Tibial nerve (tissue), 4 donors: ENCODE data around the gene GAL3ST2. TPM values are rescaled to one million over a fixed set of nuclear protein-coding genes. Genes with fewer than 3 reads are reported as not detected.

ENCODE experiments used
- DNase-seq, 2 donors: peaks; one replicate each; pipeline ENCODE4 v3.0.0-alpha.2; 2019; ENCODE audit warnings: low spot score in 2 of 2
- H3K27ac ChIP-seq, 4 donors: fragments of 200-600 bp; sonication (generic) in 3 of 4; one replicate each; pipeline ENCODE4 v1.5.1; 2017 to 2019; ENCODE audit warnings: mild to moderate bottlenecking in 1 of 4
- H3K27me3 ChIP-seq, 2 donors: fragments of 200-600 bp; sonication (generic) in 1 of 2; one replicate each; pipeline versions ENCODE4 v1.5.1 to v1.6.0; 2017 to 2019
- H3K36me3 ChIP-seq, 3 donors: fragments of 200-600 bp; sonication (generic); one replicate each; pipeline ENCODE4 v1.5.1; 2018 to 2019
- H3K4me1 ChIP-seq, 4 donors: fragments of 200-600 bp; sonication (generic) in 3 of 4; one replicate each; pipeline ENCODE4 v1.5.1; 2017 to 2019
- H3K4me3 ChIP-seq, 4 donors: fragments of 200-600 bp; sonication (generic) in 3 of 4; one replicate each; pipeline ENCODE4 v1.5.1; 2017 to 2019; ENCODE audit warnings: mild to moderate bottlenecking in 1 of 4, moderate library complexity in 1 of 4
- H3K9me3 ChIP-seq, 4 donors: fragments of 200-600 bp; sonication (generic) in 3 of 4; one replicate each; pipeline ENCODE4 v1.5.1; 2017 to 2019
- CTCF ChIP-seq, 5 experiments: fragments of 200-600 bp in 3 of 5; fragments of 450-650 bp in 2 of 5; sonication (generic) in 3 of 5; IDR thresholded peaks; one replicate each; pipeline ENCODE4 v1.5.1; 2016 to 2019; ENCODE audit warnings: antibody characterized with exemption in 5 of 5, mild to moderate bottlenecking in 3 of 5, moderate library complexity in 2 of 5
- EP300 ChIP-seq, 2 donors: sonication (generic); formaldehyde crosslinking; IDR thresholded peaks; one replicate each; pipeline ENCODE4 v1.6.1; 2017; ENCODE audit warnings: antibody characterized with exemption in 2 of 2, mild to moderate bottlenecking in 1 of 2
- POLR2A ChIP-seq, 2 donors: fragments of 450-650 bp; IDR thresholded peaks; one replicate each; pipeline ENCODE4 v1.6.1; 2017; ENCODE audit warnings: antibody characterized with exemption in 2 of 2, mild to moderate bottlenecking in 2 of 2, moderate library complexity in 2 of 2
- WGBS, 2 donors: methylation state at CpG; one replicate each; pipeline ENCODE4 v1.1.5; 2018; 5-methylcytosine and 5-hydroxymethylcytosine counted together
- total RNA-seq, 4 donors: library from RNA; depleted of rRNA; stranded (reverse); fragments of >200 nt; gene quantifications; one replicate each; pipeline ENCODE4 v1.1.0, GENCODE V29; 2016

GAL3ST2 gene
- total RNA-seq, 4 donors from 2014 or later: 0.21 to 3.9 (median 0.30) TPM; not detected in 1

- no peak for DNase-seq
- no peaks in the 10 kb centered on the region for H3K27me3 ChIP-seq
- H3K4me3 ChIP-seq: no peak overlapping the region
- H3K9me3 ChIP-seq: peaks cover 0 to 9% (median 2%) of the 10 kb centered on the region in 4 donors
- peaks cover 0 to 86% (median 3%) of the 10 kb centered on the region in 3 donors for H3K36me3 ChIP-seq
- WGBS, 2 donors: 94 to 96% methylated on average over 13 of the region's 13 CpGs
- no peak overlapping the region for H3K27ac ChIP-seq
- TF ChIP-seq POLR2A (IDR thresholded peaks at IDR 0.05) (no peak), CTCF (IDR thresholded peaks at IDR 0.05) (no peak), EP300 (IDR thresholded peaks at IDR 0.05) (no peak)
- peaks cover 0 to 9% (median 0%) of the 10 kb centered on the region in 4 donors for H3K4me1 ChIP-seq
Measured at GRCh38 chr2:241745276-241745675, 31.3 kb upstream of the GAL3ST2 start.

DNA sequence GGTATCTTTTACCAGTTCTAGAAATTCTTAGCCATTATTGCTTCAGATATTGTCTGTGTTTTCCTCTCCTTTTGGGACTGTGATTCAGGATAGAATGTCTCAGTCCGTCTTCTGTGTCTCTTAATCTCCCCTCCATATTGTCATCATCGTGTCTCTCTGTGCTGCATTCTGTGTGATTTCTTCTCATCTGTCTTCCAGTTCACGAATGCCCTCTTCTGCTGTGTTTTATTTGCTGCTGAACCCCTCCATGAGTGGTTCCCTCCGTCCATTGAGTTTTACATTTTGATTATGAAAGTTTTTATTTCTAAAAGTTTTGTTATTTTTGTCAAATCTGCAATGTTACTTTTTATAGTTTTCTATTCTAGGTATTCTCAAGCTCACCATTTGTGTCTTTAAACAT is 30.5 kb upstream of the GAL3ST2 start:
- no peak for TF ChIP-seq CTCF (IDR thresholded peaks at IDR 0.05)
- no peak for TF ChIP-seq EP300 (IDR thresholded peaks at IDR 0.05)
- no peak for TF ChIP-seq POLR2A (IDR thresholded peaks at IDR 0.05)
- Histone ChIP-seq H3K4me1 (peaks cover 0 to 12% (median 0%) of the 10 kb centered on the region in 4 donors), H3K9me3 (peaks cover 0 to 9% (median 2%) of the 10 kb centered on the region in 4 donors), H3K27me3 (no peaks in the 10 kb centered on the region), H3K27ac (no peak overlapping the region), H3K4me3 (no peak overlapping the region), H3K36me3 (peaks cover 0 to 89% (median 3%) of the 10 kb centered on the region in 3 donors)
- WGBS, 2 donors: 95 to 96% methylated on average over 4 of the region's 4 CpGs
- no peak for DNase-seq

- peaks cover 0 to 9% (median 2%) of the 10 kb centered on the region in 4 donors for H3K9me3 ChIP-seq
- peaks cover 0 to 98% (median 3%) of the 10 kb centered on the region in 3 donors for H3K36me3 ChIP-seq
- no peak overlapping the region for H3K4me3 ChIP-seq
- no peaks in the 10 kb centered on the region for H3K27me3 ChIP-seq
- peaks cover 0 to 12% (median 0%) of the 10 kb centered on the region in 4 donors for H3K4me1 ChIP-seq
- DNase-seq: no peak
- TF ChIP-seq POLR2A (IDR thresholded peaks at IDR 0.05) (no peak), EP300 (IDR thresholded peaks at IDR 0.05) (no peak), CTCF (IDR thresholded peaks at IDR 0.05) (no peak)
- 86 to 87% methylated on average over 29 to 32 of the region's 32 CpGs for WGBS, 2 donors
- H3K27ac ChIP-seq: no peak overlapping the region
Measured at GRCh38 chr2:241748468-241749256, 28.0 kb upstream of the GAL3ST2 start.

DNA sequence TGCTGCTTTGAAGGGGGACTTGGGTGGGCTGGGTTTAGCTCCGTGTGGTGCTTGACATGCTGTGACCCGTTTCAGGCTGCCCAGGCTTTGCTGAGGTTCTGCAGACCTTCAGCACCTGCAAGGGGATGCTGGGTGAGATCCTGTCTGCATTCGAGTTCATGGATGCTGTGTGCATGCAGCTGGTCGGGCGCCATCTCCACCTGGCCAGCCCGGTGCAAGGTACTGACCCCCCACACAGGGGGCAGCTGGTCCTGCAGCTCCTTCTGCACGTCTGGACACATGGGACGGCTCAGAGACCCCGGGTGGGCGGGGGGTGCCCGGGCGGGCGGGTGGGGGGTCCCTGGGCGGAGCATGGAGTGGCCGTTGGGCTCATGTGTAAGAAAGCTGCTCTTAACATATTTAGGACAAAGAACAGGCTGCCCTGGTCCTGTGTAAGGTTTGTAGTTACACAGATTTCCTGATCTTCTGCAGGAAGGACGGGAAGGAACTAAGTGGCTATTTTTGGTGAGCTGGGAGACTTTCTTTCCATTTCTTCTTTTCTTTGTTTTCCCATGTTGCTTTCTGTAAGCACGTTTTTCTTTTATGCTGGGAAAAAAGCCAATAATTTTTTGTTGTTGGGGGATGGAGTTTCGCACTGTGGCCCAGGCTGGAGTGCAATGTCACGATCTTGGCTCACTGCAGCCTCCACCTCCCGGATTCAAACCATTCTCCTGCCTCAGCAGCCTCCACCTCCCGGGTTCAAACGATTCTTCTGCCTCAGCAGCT is 26.4 kb upstream of the GAL3ST2 start:
- no peak for TF ChIP-seq EP300 (IDR thresholded peaks at IDR 0.05)
- TF ChIP-seq CTCF (IDR thresholded peaks at IDR 0.05): no peak
- TF ChIP-seq POLR2A (IDR thresholded peaks at IDR 0.05): no peak
- 36 to 56% methylated on average over 12 to 18 of the region's 22 CpGs for WGBS, 2 donors
- Histone ChIP-seq H3K4me1 (peaks cover 0 to 12% (median 0%) of the 10 kb centered on the region in 4 donors), H3K27ac (no peak overlapping the region), H3K4me3 (no peak overlapping the region), H3K36me3 (peaks cover 0 to 98% (median 1%) of the 10 kb centered on the region in 3 donors), H3K27me3 (no peaks in the 10 kb centered on the region), H3K9me3 (peaks cover 0 to 9% (median 2%) of the 10 kb centered on the region in 4 donors)
- no peak for DNase-seq
